RWPE2 (cell line): ENCODE measurements around the gene PTPRS.

ENCODE experiments used
- ATAC-seq: fragments of 200-7000 bp; cut with Tn5 transposase; 3 replicates; pipeline ENCODE4 v1.9.1; 2021; ENCODE audit warnings: low read depth
- DNase-seq: peaks from one replicate; pipeline ENCODE4 v3.0.0-alpha.2; 2020; ENCODE audit warnings: low spot score
- H3K27ac ChIP-seq: fragments of 450-650 bp; 2 replicates; pipeline ENCODE4 v1.5.1; 2017; ENCODE audit warnings: mild to moderate bottlenecking; ENCODE audit not compliant: poor library complexity, severe bottlenecking
- H3K27me3 ChIP-seq: fragments of 250-450 bp; sonication (Bioruptor Pico); 2 replicates; pipeline ENCODE4 v1.5.1; 2021; ENCODE audit warnings: mild to moderate bottlenecking, moderate library complexity; ENCODE audit not compliant: insufficient read depth, poor library complexity, severe bottlenecking
- H3K36me3 ChIP-seq: fragments of 250-450 bp; sonication (Bioruptor Pico); 2 replicates; pipeline ENCODE4 v1.5.1; 2020; ENCODE audit warnings: low read depth, mild to moderate bottlenecking, moderate library complexity
- H3K4me1 ChIP-seq: fragments of 250-450 bp; sonication (Bioruptor Pico); 2 replicates; pipeline ENCODE4 v1.5.1; 2021; ENCODE audit warnings: mild to moderate bottlenecking, moderate library complexity; ENCODE audit not compliant: insufficient read depth, poor library complexity, severe bottlenecking
- H3K4me3 ChIP-seq: fragments of 250-450 bp; sonication (Bioruptor Pico); 2 replicates; pipeline ENCODE4 v1.5.1; 2021; ENCODE audit warnings: mild to moderate bottlenecking, moderate library complexity; ENCODE audit not compliant: severe bottlenecking
- H3K9me3 ChIP-seq: fragments of 250-450 bp; sonication (Bioruptor Pico); 2 replicates; pipeline ENCODE4 v1.5.1; 2021; ENCODE audit warnings: mild to moderate bottlenecking, moderate library complexity; ENCODE audit not compliant: severe bottlenecking
- CTCF ChIP-seq: fragments of 450-650 bp; IDR thresholded peaks from one replicate; pipeline ENCODE4 v1.5.1; 2017; ENCODE audit warnings: mild to moderate bottlenecking, moderate library complexity; ENCODE audit not compliant: poor library complexity, severe bottlenecking

Gene PTPRS

GRCh38 chr19:5307655-5308054 lies 33.0 kb downstream of the PTPRS start:
- Histone ChIP-seq H3K36me3 (no peaks in the 10 kb centered on the region), H3K4me1 (no peaks in the 10 kb centered on the region), H3K4me3 (no peak overlapping the region), H3K27me3 (no peaks in the 10 kb centered on the region), H3K27ac (no peak overlapping the region), H3K9me3 (no peaks in the 10 kb centered on the region)
- ATAC-seq, result no peak
- no peak for DNase-seq
- TF ChIP-seq CTCF, result no peak

DNA sequence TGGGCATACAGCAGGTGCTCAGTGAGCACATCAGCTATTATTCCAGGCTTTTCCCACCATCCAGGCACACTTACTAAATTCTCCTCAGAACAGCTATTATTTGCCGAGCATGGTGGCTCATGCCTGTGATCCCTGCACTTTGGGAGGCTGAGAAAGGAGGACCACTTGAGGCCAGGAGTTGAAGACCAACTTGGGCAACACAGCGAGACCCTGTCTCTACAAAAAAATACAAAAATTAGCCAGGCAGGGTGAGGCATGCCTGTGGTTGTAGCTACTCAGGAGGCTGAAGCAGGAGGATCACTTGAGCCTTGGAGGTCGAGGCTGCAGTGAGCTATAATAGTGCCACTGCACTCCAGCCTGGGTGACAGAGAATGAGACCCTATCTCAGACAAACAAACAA lies 35.4 kb downstream of the PTPRS start:
- no peaks in the 10 kb centered on the region for H3K27me3 ChIP-seq
- TF ChIP-seq CTCF, result no peak
- H3K4me3 ChIP-seq, result no peak overlapping the region
- no peak for ATAC-seq
- H3K36me3 ChIP-seq, result no peaks in the 10 kb centered on the region
- H3K9me3 ChIP-seq, result no peaks in the 10 kb centered on the region
- DNase-seq, result no peak
- no peaks in the 10 kb centered on the region for H3K4me1 ChIP-seq
- H3K27ac ChIP-seq, result no peak overlapping the region

DNA sequence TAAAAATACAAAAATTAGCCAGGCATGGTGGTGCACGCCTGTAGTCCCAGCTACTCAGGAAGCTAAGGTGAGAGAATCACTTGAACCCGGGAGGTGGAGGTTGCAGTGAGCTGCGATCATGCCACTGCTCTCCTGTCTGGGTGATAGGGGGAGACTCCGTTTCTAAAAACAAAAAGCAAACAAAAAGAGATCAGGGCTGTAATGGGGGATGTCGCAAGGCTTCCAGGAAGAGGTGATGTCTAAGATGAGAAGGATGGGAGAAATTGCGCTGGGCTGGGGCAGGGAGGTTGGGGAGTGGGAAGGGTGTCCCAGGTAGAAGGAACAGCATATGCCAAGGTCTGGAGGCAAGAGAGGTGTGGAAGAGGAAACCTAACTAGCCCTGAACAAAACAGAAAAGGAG lies 36.1 kb downstream of the PTPRS start:
- no peak for ATAC-seq
- no peaks in the 10 kb centered on the region for H3K36me3 ChIP-seq
- H3K27ac ChIP-seq, result no peak overlapping the region
- H3K9me3 ChIP-seq, result no peaks in the 10 kb centered on the region
- H3K4me3 ChIP-seq, result no peak overlapping the region
- no peaks in the 10 kb centered on the region for H3K27me3 ChIP-seq
- H3K4me1 ChIP-seq, result no peaks in the 10 kb centered on the region
- DNase-seq, result no peak
- TF ChIP-seq CTCF, result no peak

DNA sequence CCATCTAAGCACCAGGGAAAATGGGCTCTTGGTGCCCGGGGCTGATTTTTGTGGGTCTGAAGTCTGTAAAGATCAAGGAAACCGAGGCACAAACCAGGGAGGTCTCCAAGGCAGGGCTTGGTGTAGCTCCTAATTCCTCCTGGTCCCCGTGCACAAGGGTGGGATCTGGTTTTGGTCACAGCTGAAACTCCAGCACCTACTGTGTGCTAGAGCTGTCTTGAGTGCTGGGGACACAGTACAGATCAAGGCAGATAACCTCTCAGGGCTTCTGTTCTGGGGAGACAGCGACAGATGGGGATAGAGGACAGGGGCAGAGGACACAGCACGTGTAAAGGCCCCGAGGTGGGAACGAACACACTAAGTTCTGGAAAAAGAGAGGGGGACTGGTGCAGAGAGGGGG lies 37.4 kb downstream of the PTPRS start:
- DNase-seq (no peak), ATAC-seq (no peak)
- Histone ChIP-seq H3K4me1 (no peaks in the 10 kb centered on the region), H3K4me3 (no peak overlapping the region), H3K27me3 (no peaks in the 10 kb centered on the region), H3K27ac (no peak overlapping the region), H3K36me3 (no peaks in the 10 kb centered on the region), H3K9me3 (no peaks in the 10 kb centered on the region)
- TF ChIP-seq CTCF, result no peak

- ATAC-seq, result no peak
- TF ChIP-seq CTCF, result no peak
- H3K27me3 ChIP-seq, result no peaks in the 10 kb centered on the region
- no peak overlapping the region for H3K4me3 ChIP-seq
- H3K36me3 ChIP-seq, result no peaks in the 10 kb centered on the region
- no peaks in the 10 kb centered on the region for H3K4me1 ChIP-seq
- no peak overlapping the region for H3K27ac ChIP-seq
- no peaks in the 10 kb centered on the region for H3K9me3 ChIP-seq
- no peak for DNase-seq
Observed at GRCh38 chr19:5302396-5302795, 38.2 kb downstream of the PTPRS start.
